ENCODE data around the gene CLDN16. TPM values are rescaled to one million over a fixed set of nuclear protein-coding genes. Genes with fewer than 3 reads are reported as not detected.

CLDN16 gene
- total and polyA plus RNA-seq, 4 donors, result 0.39 to 0.90 (median 0.45) TPM

DNA sequence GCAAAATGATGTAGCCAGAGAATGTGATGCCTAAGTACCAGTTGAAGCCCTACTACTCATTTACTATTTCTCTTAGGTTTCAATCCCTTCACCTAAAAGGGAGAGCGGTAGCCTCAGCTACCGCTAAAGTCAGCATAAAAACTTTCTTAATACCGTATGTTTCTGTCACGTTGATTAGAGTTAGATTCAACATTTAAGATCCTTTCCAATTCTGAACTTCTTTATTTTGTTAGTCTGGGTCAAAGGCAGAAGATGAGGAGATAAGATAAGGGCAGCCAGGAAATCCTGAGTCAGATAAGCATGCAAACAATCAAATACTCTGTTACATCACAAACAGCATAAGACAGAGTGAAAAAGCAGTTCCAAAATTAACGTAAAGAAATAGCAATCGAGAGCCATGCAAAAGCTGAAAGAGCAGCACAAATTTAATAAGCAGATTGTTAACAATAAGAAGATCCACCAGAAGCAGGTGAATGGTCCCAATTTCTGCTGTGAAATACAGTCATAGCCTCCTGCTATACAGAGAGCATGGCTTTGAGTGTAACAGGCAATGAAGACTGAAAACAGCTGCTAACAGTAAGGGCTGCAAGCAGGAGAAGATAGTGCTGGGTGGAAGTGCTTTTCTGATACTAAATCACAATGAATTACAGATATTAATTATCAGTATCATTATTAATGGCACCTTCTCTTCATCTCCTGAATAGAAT lies 58.8 kb downstream of the CLDN16 start:
- Histone ChIP-seq H3K4me3 (ENCODE audit: low read depth, low read length) (no peak overlapping the region), H3K36me3 (ENCODE audit: control insufficient read depth, insufficient read depth, low read length) (no peaks in the 10 kb centered on the region), H3K27ac (ENCODE audit: low read depth, low read length) (no peak overlapping the region), H3K27me3 (ENCODE audit: control insufficient read depth, insufficient read depth, low read length) (no peaks in the 10 kb centered on the region), H3K4me1 (ENCODE audit: control insufficient read depth, insufficient read depth, low read length) (no peaks in the 10 kb centered on the region), H3K9me3 (ENCODE audit: control insufficient read depth, insufficient read depth, low read length) (no peaks in the 10 kb centered on the region)
- DNase-seq (ENCODE audit: low read depth in 4 of 6, low spot score in 6 of 6), result peak in 1 of 6 donors; percentile 59
- no CpG with 5 or more reads among the region's 6 CpGs for WGBS (ENCODE audit: insufficient coverage)

DNA sequence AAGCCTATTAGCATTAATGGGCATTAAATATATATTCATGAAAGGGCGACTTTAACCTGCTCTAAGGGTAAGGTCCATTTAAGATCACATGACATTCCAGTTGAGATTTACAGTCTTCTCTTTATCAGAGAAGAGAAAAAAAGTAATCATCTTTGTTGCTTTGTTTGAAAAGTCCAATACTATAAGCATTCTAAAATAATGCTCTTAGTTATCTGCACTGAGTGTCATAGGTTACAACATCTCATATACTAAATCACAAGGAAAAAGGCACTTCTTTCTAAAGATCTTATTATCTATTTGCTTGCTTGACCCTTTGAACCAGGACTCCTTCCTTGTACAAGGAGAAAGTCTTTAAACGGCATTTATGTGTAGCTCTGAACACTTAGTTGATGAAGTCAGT lies 60.3 kb downstream of the CLDN16 start:
- no peaks in the 10 kb centered on the region for H3K9me3 ChIP-seq (ENCODE audit: control insufficient read depth, insufficient read depth, low read length)
- WGBS (ENCODE audit: insufficient coverage), result no CpG with 5 or more reads among the region's 2 CpGs
- no peak overlapping the region for H3K4me3 ChIP-seq (ENCODE audit: low read depth, low read length)

DNA sequence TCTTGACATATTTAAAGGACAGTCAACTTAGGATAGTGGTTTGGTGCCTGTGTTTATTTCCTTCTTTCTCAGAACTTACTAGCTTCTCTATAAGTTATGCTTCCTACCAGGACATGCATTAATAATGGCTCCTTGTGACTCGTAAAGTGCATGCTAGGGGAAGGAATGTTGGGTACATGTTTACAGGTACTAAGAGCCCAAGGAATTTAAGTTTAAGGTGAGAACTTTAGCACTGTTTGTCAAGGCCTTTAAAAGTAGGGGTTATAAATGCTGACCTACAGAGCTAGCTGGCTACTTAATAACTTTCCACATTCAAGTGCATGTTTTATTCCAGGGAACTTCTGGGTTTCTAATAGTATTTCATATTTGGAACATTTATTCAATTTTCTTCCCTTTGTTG lies 61.8 kb downstream of the CLDN16 start, which contains the start of gene TMEM207:
TSS of gene TMEM207 (minus strand) at position 101 of the 400 bp plus-strand sequence. CDS start at position 9, 92 bp downstream.
- WGBS (ENCODE audit: insufficient coverage), result no CpG with 5 or more reads among the region's 1 CpG

More for the DNA sequence above, 60.3 kb downstream of the CLDN16 start:
- H3K4me1 ChIP-seq (ENCODE audit: control insufficient read depth, insufficient read depth, low read length), result no peaks in the 10 kb centered on the region
- DNase-seq (ENCODE audit: low read depth in 4 of 6, low spot score in 6 of 6), result no peak
- no peaks in the 10 kb centered on the region for H3K27me3 ChIP-seq (ENCODE audit: control insufficient read depth, insufficient read depth, low read length)
- no peaks in the 10 kb centered on the region for H3K36me3 ChIP-seq (ENCODE audit: control insufficient read depth, insufficient read depth, low read length)
- no peak overlapping the region for H3K27ac ChIP-seq (ENCODE audit: low read depth, low read length)

DNA sequence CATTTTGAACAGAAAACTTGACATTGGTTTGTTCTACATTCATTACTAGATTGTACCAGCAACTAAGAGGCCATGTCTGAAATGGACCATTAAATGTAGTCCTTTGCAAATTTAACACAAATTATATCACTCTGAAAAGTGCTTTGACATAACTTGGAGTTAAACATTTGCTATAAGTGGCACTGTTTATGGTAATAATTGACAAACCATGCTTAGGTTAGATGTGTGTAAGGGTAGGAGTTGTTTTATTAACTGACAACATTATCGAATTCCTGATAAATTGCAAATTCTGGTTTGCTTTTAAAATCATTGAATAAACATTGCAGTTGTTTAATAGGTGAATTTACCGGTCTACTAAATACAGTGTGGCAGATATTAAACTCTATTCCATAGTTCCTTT lies 67.9 kb downstream of the CLDN16 start:
- Histone ChIP-seq H3K27me3 (ENCODE audit: control insufficient read depth, insufficient read depth, low read length) (no peaks in the 10 kb centered on the region), H3K4me1 (ENCODE audit: control insufficient read depth, insufficient read depth, low read length) (no peaks in the 10 kb centered on the region), H3K36me3 (ENCODE audit: control insufficient read depth, insufficient read depth, low read length) (no peaks in the 10 kb centered on the region), H3K4me3 (ENCODE audit: low read depth, low read length) (no peak overlapping the region), H3K27ac (ENCODE audit: low read depth, low read length) (no peak overlapping the region), H3K9me3 (ENCODE audit: control insufficient read depth, insufficient read depth, low read length) (no peaks in the 10 kb centered on the region)
- no CpG with 5 or more reads among the region's 2 CpGs for WGBS (ENCODE audit: insufficient coverage)
- no peak for DNase-seq (ENCODE audit: low read depth in 4 of 6, low spot score in 6 of 6)

More for the DNA sequence above, 61.8 kb downstream of the CLDN16 start, which contains the start of gene TMEM207:
- H3K27me3 ChIP-seq (ENCODE audit: control insufficient read depth, insufficient read depth, low read length), result no peaks in the 10 kb centered on the region
- H3K4me3 ChIP-seq (ENCODE audit: low read depth, low read length), result no peak within 1 kb of the TSS
- no peaks in the 10 kb centered on the region for H3K4me1 ChIP-seq (ENCODE audit: control insufficient read depth, insufficient read depth, low read length)
- H3K27ac ChIP-seq (ENCODE audit: low read depth, low read length), result no peak within 1 kb of the TSS
- no peak for DNase-seq (ENCODE audit: low read depth in 4 of 6, low spot score in 6 of 6)
- H3K36me3 ChIP-seq (ENCODE audit: control insufficient read depth, insufficient read depth, low read length), result no peaks in the 10 kb centered on the region
- H3K9me3 ChIP-seq (ENCODE audit: control insufficient read depth, insufficient read depth, low read length), result no peaks in the 10 kb centered on the region

DNA sequence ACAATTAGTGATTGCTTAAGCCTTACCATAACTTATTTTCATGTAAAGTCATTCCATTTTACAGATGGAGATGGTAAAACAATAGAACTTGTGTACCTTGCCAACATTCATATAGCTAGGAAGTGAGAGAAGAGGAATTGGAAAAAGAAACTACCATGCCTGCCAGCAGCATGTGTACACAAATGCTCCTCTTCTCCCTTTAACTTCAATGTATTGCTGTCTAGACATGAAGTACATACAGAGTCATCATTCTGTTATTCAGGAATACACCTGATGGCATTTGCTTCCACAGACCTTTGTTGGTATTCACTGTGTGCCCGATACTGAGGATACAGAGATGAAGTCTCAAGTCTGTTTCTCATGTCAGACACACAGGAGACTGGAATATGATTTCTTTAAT lies 68.8 kb downstream of the CLDN16 start:
- no peaks in the 10 kb centered on the region for H3K4me1 ChIP-seq (ENCODE audit: control insufficient read depth, insufficient read depth, low read length)
- WGBS (ENCODE audit: insufficient coverage), result no CpG with 5 or more reads among the region's 1 CpG
- H3K36me3 ChIP-seq (ENCODE audit: control insufficient read depth, insufficient read depth, low read length), result no peaks in the 10 kb centered on the region
- DNase-seq (ENCODE audit: low read depth in 4 of 6, low spot score in 6 of 6), result peak in 1 of 6 donors; percentile 49
- H3K27ac ChIP-seq (ENCODE audit: low read depth, low read length), result no peak overlapping the region
- H3K9me3 ChIP-seq (ENCODE audit: control insufficient read depth, insufficient read depth, low read length), result no peaks in the 10 kb centered on the region
- H3K4me3 ChIP-seq (ENCODE audit: low read depth, low read length), result no peak overlapping the region
- no peaks in the 10 kb centered on the region for H3K27me3 ChIP-seq (ENCODE audit: control insufficient read depth, insufficient read depth, low read length)

DNA sequence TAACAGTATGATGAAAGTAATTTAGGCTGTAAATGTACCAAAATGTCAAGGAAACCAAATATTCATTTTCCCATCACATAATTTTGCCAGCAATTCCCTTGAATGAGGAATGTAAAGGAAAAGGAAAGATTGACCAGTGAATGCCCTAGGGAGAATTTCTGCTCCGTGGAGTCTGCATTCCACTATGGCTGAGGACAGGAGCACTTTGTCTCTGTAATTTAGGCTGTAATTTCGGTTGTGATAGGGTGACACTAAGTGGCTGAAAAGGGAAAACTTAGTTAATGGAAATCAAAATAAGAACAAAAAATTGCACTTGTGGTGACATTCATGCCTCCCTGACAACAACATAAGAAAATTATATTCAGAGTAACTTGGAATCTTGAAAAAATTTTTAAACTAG lies 70.1 kb downstream of the CLDN16 start:
- Histone ChIP-seq H3K27me3 (ENCODE audit: control insufficient read depth, insufficient read depth, low read length) (no peaks in the 10 kb centered on the region), H3K27ac (ENCODE audit: low read depth, low read length) (no peak overlapping the region), H3K4me1 (ENCODE audit: control insufficient read depth, insufficient read depth, low read length) (no peaks in the 10 kb centered on the region), H3K9me3 (ENCODE audit: control insufficient read depth, insufficient read depth, low read length) (no peaks in the 10 kb centered on the region), H3K4me3 (ENCODE audit: low read depth, low read length) (no peak overlapping the region), H3K36me3 (ENCODE audit: control insufficient read depth, insufficient read depth, low read length) (no peaks in the 10 kb centered on the region)
- no CpG with 5 or more reads among the region's 2 CpGs for WGBS (ENCODE audit: insufficient coverage)
- DNase-seq (ENCODE audit: low read depth in 4 of 6, low spot score in 6 of 6), result peak in 2 of 6 donors; percentile 15 to 43

Other genes starting within 250 kb of the CLDN16 start
- gene CLDN1, start 65.7 kb upstream of the CLDN16 start, total RNA-seq, result 10 to 100 TPM in 1 of 2 donors, 1 to 10 TPM in 1; 9.9 to 11.4 TPM
- gene CLDN1, start 65.7 kb upstream of the CLDN16 start, polyA plus RNA-seq (ENCODE audit: insufficient read length in 2 of 2), result 1 to 10 TPM; 5.3 to 5.5 TPM
- not detected for gene TMEM207, start 61.7 kb downstream of the CLDN16 start, total RNA-seq
- not detected for gene TMEM207, start 61.7 kb downstream of the CLDN16 start, polyA plus RNA-seq (ENCODE audit: insufficient read length in 2 of 2)
- 10 to 100 TPM; 15.4 to 26.0 TPM for gene IL1RAP, start 125.9 kb downstream of the CLDN16 start, total RNA-seq
- 10 to 100 TPM; 16.9 to 26.7 TPM for gene IL1RAP, start 125.9 kb downstream of the CLDN16 start, polyA plus RNA-seq (ENCODE audit: insufficient read length in 2 of 2)